Smooth muscle cell (in vitro differentiated cells): ENCODE measurements around the gene IGHMBP2. TPM values are rescaled to one million over a fixed set of nuclear protein-coding genes. Genes with fewer than 3 reads are reported as not detected.
A peak's percentile ranks its signal among the peaks of the same experiment; 100 is the strongest.

Experiments used
- DNase-seq: peaks from one replicate; lab custom pipeline; 2025; ENCODE audit not compliant: unreplicated experiment; lab: John Stamatoyannopoulos, UW
- H2AFZ ChIP-seq: fragments of 200-600 bp; sonication (generic); 2 replicates; pipeline ENCODE4 v1.6.0; 2016; ENCODE audit warnings: antibody characterized with exemption, low read depth, mild to moderate bottlenecking
- H3F3A ChIP-seq: fragments of 200-600 bp; sonication (generic); 2 replicates; pipeline ENCODE4 v1.6.0; 2017; ENCODE audit warnings: antibody characterized with exemption, low read depth
- H3K27ac ChIP-seq: fragments of 200-600 bp; sonication (generic); 2 replicates; pipeline ENCODE4 v1.5.1; 2016; ENCODE audit warnings: low read depth, mild to moderate bottlenecking
- H3K27me3 ChIP-seq: fragments of 200-600 bp; sonication (generic); 2 replicates; pipeline ENCODE4 v1.6.1; 2016; ENCODE audit warnings: low read depth, mild to moderate bottlenecking
- H3K36me3 ChIP-seq: fragments of 200-600 bp; sonication (generic); 2 replicates; pipeline ENCODE4 v1.5.1; 2016; ENCODE audit warnings: low read depth
- H3K4me1 ChIP-seq: fragments of 200-600 bp; sonication (generic); 2 replicates; pipeline ENCODE4 v1.5.1; 2016; ENCODE audit warnings: low read depth
- H3K4me2 ChIP-seq: fragments of 200-600 bp; sonication (generic); 2 replicates; pipeline ENCODE4 v1.6.0; 2016; ENCODE audit warnings: mild to moderate bottlenecking
- H3K4me3 ChIP-seq: fragments of 200-600 bp; sonication (generic); 2 replicates; pipeline ENCODE4 v1.5.1; 2016; ENCODE audit warnings: mild to moderate bottlenecking
- H3K79me2 ChIP-seq: fragments of 200-600 bp; sonication (generic); 2 replicates; pipeline ENCODE4 v1.6.0; 2016; ENCODE audit warnings: low read depth, mild to moderate bottlenecking
- H3K9ac ChIP-seq: fragments of 200-600 bp; sonication (generic); 2 replicates; pipeline ENCODE4 v1.6.0; 2016; ENCODE audit warnings: low read depth
- H3K9me3 ChIP-seq: fragments of 200-600 bp; sonication (generic); replicated peaks from 2 replicates; pipeline ENCODE4 v1.5.1; 2016; ENCODE audit warnings: low read depth
- H4K20me1 ChIP-seq: fragments of 200-600 bp; sonication (generic); 2 replicates; pipeline ENCODE4 v1.6.0; 2016; ENCODE audit warnings: low read depth
- WGBS: methylation state at CpG from one replicate; pipeline ENCODE4 v1.1.7; 2016; ENCODE audit warnings: low lambda C conversion rate; 5-methylcytosine and 5-hydroxymethylcytosine counted together
- polyA plus RNA-seq: library from polyadenylated mRNA; unstranded; fragments of >200 nt; fragmentation: Nextera tagmentation; extraction: Ambion mirVana; gene quantifications from 2 replicates; pipeline ENCODE4 v1.2.1, GENCODE V29; 2016
- total RNA-seq: library from RNA; depleted of rRNA; stranded (reverse); fragments of >200 nt; gene quantifications from 2 replicates; pipeline ENCODE4 v1.2.3, GENCODE V29; 2014
- TF ChIP-seq, protein P1 (sequence below): fragments of 200-600 bp; sonication (generic); IDR thresholded peaks from 2 replicates; pipeline ENCODE4 v1.5.1; 2017; ENCODE audit warnings: borderline replicate concordance, mild to moderate bottlenecking, antibody characterized with exemption; ENCODE audit not compliant: insufficient read depth, poor library complexity, severe bottlenecking

Gene IGHMBP2
- total and polyA plus RNA-seq, 2 experiments from 2014 or later, result 12.1 to 13.3 TPM

DNA sequence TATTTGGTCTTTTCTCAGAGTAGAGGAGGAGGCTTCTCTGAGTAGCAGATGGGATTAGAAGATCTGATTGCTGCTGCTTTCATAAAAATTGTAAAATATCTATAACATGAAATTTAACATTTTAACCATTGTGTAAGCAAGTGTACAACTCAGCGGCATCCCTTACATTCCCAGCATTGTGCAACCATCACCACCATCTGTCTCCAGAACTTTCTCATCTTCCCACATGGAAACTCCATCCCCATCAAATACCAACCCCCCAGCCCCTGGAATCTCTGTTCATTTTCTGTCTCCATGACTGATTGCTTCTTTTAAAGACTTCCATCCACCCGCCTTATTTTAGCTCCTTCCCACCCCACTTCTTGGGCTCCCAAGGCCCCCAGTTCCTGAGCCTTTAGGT lies 44.8 kb downstream of the IGHMBP2 start:
- no peaks in the 10 kb centered on the region for H4K20me1 ChIP-seq
- H3K9ac ChIP-seq, result no peak overlapping the region

DNA sequence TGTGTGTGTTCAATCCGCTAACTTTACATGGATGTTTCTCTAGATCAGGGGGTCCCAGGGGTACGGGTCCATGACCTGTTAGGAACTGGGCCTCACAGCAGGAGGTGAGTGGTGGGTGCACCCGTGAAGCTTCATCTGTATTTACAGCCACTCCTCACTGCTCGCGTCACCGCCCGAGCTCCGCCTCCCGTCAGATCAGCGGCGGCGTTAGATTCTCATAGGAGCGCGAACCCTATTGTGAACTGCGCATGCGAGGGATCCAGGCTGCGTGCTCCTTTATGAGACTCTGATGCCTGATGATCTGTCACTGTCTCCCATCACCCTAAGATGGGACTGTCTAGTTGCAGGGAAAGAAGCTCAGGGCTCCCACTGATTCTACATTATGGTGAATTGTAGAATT lies 45.2 kb downstream of the IGHMBP2 start:
- H3K79me2 ChIP-seq, result no peaks in the 10 kb centered on the region
- H3K9me3 ChIP-seq, result no peaks in the 10 kb centered on the region
- no peak overlapping the region for H2AFZ ChIP-seq
- no peaks in the 10 kb centered on the region for H3K36me3 ChIP-seq
- no peaks in the 10 kb centered on the region for H3K27me3 ChIP-seq
- H4K20me1 ChIP-seq, result no peaks in the 10 kb centered on the region
- no peak overlapping the region for H3K4me2 ChIP-seq
- H3K4me1 ChIP-seq, result no peaks in the 10 kb centered on the region
- 95% methylated on average over 17 of the region's 17 CpGs for WGBS
- H3K27ac ChIP-seq, result no peak overlapping the region
- peaks cover 5% of the 10 kb centered on the region for H3F3A ChIP-seq
- no peak overlapping the region for H3K4me3 ChIP-seq
- TF ChIP-seq, protein P1, sequence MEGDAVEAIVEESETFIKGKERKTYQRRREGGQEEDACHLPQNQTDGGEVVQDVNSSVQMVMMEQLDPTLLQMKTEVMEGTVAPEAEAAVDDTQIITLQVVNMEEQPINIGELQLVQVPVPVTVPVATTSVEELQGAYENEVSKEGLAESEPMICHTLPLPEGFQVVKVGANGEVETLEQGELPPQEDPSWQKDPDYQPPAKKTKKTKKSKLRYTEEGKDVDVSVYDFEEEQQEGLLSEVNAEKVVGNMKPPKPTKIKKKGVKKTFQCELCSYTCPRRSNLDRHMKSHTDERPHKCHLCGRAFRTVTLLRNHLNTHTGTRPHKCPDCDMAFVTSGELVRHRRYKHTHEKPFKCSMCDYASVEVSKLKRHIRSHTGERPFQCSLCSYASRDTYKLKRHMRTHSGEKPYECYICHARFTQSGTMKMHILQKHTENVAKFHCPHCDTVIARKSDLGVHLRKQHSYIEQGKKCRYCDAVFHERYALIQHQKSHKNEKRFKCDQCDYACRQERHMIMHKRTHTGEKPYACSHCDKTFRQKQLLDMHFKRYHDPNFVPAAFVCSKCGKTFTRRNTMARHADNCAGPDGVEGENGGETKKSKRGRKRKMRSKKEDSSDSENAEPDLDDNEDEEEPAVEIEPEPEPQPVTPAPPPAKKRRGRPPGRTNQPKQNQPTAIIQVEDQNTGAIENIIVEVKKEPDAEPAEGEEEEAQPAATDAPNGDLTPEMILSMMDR, result no peak
- H3K9ac ChIP-seq, result no peak overlapping the region
- no peak for DNase-seq

More for the DNA sequence above, 44.8 kb downstream of the IGHMBP2 start:
- H3F3A ChIP-seq, result peaks cover 6% of the 10 kb centered on the region
- DNase-seq, result no peak
- TF ChIP-seq, protein P1, result no peak
- no peak overlapping the region for H3K4me2 ChIP-seq
- WGBS, result 25% methylated on average over 2 of the region's 2 CpGs
- H2AFZ ChIP-seq, result no peak overlapping the region
- H3K9me3 ChIP-seq, result no peaks in the 10 kb centered on the region
- no peak overlapping the region for H3K4me3 ChIP-seq
- no peaks in the 10 kb centered on the region for H3K79me2 ChIP-seq
- no peaks in the 10 kb centered on the region for H3K4me1 ChIP-seq
- no peaks in the 10 kb centered on the region for H3K36me3 ChIP-seq
- no peaks in the 10 kb centered on the region for H3K27me3 ChIP-seq
- no peak overlapping the region for H3K27ac ChIP-seq

DNA sequence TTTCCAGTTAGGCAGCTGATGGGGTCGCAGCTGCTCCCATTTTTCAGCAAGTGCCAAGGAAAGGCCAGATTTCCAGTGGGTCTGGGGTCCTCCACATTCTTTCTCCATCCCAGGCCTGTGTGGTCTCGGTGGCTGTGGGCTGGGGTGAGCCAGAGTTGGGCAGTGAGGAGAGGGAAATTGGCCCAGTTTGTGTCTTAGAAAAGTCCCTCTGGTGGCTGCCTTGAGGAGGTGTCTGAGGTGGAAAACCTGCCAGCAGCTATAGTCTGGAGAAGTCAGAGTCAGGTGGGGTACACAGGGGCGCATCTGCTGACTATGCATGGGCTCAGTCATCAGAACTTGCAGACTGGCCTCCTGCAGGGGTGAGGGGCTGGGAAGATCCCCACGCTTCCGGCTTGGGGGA lies 46.6 kb downstream of the IGHMBP2 start:
- TF ChIP-seq, protein P1, result peak; percentile 31
- Histone ChIP-seq H3K79me2 (no peaks in the 10 kb centered on the region), H3K4me2 (no peak overlapping the region), H3K27ac (no peak overlapping the region), H3K9ac (no peak overlapping the region), H2AFZ (no peak overlapping the region), H3F3A (no peaks in the 10 kb centered on the region), H3K27me3 (no peaks in the 10 kb centered on the region), H3K4me1 (no peaks in the 10 kb centered on the region), H3K4me3 (no peak overlapping the region), H3K9me3 (no peaks in the 10 kb centered on the region), H3K36me3 (no peaks in the 10 kb centered on the region), H4K20me1 (no peaks in the 10 kb centered on the region)
- 78% methylated on average over 5 of the region's 5 CpGs for WGBS
- no peak for DNase-seq

DNA sequence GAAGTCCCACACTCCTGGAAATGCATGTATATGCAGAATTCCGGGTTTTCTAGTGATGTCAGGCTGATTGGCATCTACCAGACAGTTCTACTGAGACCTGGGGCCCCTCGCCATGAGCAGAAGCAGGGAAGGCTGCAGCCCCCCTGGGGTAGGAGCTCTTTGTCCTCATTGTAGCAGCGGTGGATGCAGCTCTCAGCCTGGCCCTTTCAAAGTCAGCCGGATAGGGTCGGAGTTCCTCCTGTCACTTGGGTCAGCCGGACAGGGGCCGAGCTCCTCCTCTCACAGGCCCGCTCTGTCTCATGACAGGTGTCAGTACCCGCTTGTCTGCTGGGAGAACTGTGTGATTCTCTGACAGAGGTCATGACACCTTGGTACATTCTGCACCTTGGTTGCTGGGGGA lies 47.1 kb downstream of the IGHMBP2 start:
- TF ChIP-seq, protein P1, result no peak
- Histone ChIP-seq H3K4me3 (no peak overlapping the region), H4K20me1 (no peaks in the 10 kb centered on the region), H3K9me3 (no peaks in the 10 kb centered on the region), H2AFZ (no peak overlapping the region), H3K79me2 (no peaks in the 10 kb centered on the region), H3F3A (no peaks in the 10 kb centered on the region), H3K4me1 (no peaks in the 10 kb centered on the region), H3K9ac (no peak overlapping the region), H3K27me3 (no peaks in the 10 kb centered on the region), H3K27ac (no peak overlapping the region), H3K4me2 (no peak overlapping the region), H3K36me3 (no peaks in the 10 kb centered on the region)
- 67% methylated on average over 9 of the region's 9 CpGs for WGBS
- DNase-seq, result no peak
